ENCODE results near the gene ZSCAN21. TPM values are rescaled to one million over a fixed set of nuclear protein-coding genes. Genes with fewer than 3 reads are reported as not detected.
"Not testable (repeated sequence)": the region's sequence is repeated elsewhere in the genome, so short reads cannot be mapped to it uniquely, and the experiment has no call there.

The ZSCAN21 gene
- total RNA-seq, 4 donors from 2014 or later: 12.9 to 18.0 (median 16.5) TPM

DNA sequence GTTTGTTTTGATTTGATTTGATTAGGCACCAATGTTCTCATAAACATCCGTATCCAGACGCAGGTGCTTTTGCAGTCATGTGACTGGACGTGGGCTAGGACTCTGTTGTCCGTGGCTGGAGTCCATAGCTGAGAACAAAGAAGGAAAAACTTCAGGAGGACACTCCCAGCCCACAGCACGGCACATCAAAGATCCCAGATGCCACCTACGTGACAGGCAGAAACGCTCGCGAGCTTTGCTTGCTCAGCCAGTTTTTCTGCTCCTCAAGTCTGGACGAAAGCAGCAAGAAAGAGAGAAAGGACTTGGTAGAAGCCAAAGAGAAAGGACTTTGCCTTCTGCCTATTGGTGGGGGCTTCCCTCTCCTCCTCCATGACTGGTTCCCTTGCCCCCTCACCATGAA lies 41.0 kb upstream of the ZSCAN21 start:
- 68 to 73% methylated on average over 10 of the region's 10 CpGs for WGBS, 2 donors
- Histone ChIP-seq H3K4me3 (no peak overlapping the region), H3K27ac (no peak overlapping the region), H3K36me3 (no peaks in the 10 kb centered on the region), H3K4me1 (peaks cover 0 to 20% (median 0%) of the 10 kb centered on the region in 4 donors), H3K9me3 (no peaks in the 10 kb centered on the region), H3K27me3 (no peaks in the 10 kb centered on the region)
- DNase-seq (ENCODE audit: low spot score in 2 of 2): no peak
- TF ChIP-seq, protein P1, sequence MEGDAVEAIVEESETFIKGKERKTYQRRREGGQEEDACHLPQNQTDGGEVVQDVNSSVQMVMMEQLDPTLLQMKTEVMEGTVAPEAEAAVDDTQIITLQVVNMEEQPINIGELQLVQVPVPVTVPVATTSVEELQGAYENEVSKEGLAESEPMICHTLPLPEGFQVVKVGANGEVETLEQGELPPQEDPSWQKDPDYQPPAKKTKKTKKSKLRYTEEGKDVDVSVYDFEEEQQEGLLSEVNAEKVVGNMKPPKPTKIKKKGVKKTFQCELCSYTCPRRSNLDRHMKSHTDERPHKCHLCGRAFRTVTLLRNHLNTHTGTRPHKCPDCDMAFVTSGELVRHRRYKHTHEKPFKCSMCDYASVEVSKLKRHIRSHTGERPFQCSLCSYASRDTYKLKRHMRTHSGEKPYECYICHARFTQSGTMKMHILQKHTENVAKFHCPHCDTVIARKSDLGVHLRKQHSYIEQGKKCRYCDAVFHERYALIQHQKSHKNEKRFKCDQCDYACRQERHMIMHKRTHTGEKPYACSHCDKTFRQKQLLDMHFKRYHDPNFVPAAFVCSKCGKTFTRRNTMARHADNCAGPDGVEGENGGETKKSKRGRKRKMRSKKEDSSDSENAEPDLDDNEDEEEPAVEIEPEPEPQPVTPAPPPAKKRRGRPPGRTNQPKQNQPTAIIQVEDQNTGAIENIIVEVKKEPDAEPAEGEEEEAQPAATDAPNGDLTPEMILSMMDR (IDR thresholded peaks at IDR 0.05): no peak
- TF ChIP-seq EP300 (IDR thresholded peaks at IDR 0.05) (no peak), POLR2A (IDR thresholded peaks at IDR 0.05) (no peak)

DNA sequence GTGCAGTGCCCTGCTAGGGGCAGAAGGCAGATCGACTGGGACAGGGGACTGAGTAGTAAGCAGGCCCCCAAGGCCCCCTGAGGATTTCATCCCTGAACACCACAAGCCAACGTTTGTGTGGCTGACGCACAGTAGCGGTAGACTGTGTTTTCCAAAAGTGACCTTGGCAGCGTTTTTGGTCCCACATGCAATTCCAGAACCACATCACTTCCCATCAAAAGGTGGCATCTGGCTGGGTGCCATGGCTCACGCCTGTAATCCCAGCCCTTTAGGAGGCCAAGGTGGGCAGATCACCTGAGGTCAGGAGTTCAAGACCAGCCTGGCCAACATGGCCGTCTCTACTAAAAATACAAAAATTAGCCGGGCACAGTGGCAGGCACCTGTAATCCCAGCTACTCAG lies 39.6 kb upstream of the ZSCAN21 start:
- not testable (repeated sequence) for H3K27ac ChIP-seq; H3K27me3 ChIP-seq; H3K36me3 ChIP-seq; H3K9me3 ChIP-seq; H3K4me3 ChIP-seq; DNase-seq (ENCODE audit: low spot score in 2 of 2)
- H3K4me1 ChIP-seq: peaks cover 0 to 15% (median 0%) of the 10 kb centered on the region in 4 donors
- 80 to 84% methylated on average over 6 to 8 of the region's 8 CpGs for WGBS, 2 donors

DNA sequence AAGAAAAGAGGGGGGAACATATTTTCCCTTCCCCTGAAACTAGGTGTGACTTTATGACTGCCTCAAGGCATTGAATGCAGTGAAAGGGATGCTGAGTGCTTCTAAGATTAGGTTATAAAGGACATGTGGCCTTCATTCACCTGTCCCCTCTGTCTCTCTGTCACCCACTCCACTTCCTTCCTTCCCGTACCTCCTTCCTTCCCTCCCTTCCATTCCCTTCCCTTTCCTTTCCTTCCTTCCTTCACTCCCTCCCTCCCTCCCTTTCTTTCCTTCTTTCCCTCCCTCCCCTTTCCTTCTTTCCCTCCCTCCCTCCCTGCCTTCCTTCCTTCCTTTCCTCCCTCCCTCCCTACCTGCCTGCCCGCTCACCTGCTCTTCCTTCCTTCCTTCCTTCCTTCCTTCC lies 38.7 kb upstream of the ZSCAN21 start:
- H3K36me3 ChIP-seq: no peaks in the 10 kb centered on the region
- peaks cover 0 to 19% (median 0%) of the 10 kb centered on the region in 4 donors for H3K4me1 ChIP-seq
- H3K27ac ChIP-seq: no peak overlapping the region
- H3K27me3 ChIP-seq: no peaks in the 10 kb centered on the region
- DNase-seq (ENCODE audit: low spot score in 2 of 2): no peak
- no peak overlapping the region for H3K4me3 ChIP-seq
- WGBS, 2 donors: 78 to 81% methylated on average over 2 of the region's 2 CpGs
- TF ChIP-seq POLR2A (IDR thresholded peaks at IDR 0.05) (no peak), EP300 (IDR thresholded peaks at IDR 0.05) (no peak)
- TF ChIP-seq, protein P1 (IDR thresholded peaks at IDR 0.05): no peak
- H3K9me3 ChIP-seq: no peaks in the 10 kb centered on the region

DNA sequence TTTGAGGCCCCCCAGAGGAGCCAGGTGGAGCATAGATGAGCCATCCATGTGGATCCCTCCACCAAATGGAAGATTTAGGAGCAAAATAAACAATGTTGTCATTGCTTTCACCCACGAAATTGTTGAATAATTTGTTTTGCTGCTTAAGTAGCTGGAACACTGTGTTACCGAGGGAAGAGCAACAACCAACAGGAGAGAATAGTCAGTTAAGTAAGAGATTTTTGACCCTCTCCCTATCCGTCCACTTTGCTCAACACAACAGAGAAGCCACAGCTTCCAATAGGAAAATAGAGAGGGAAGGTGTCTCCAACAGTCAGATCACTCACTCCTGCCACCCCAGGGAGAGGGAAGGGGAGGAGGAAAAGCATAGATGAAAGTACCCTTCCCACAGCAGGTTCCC lies 38.1 kb upstream of the ZSCAN21 start:
- Histone ChIP-seq H3K4me3 (no peak overlapping the region), H3K27ac (no peak overlapping the region), H3K36me3 (no peaks in the 10 kb centered on the region), H3K9me3 (no peaks in the 10 kb centered on the region), H3K4me1 (peaks cover 0 to 22% (median 2%) of the 10 kb centered on the region in 4 donors), H3K27me3 (no peaks in the 10 kb centered on the region)
- WGBS, 2 donors: 55 to 72% methylated on average over 3 of the region's 3 CpGs
- TF ChIP-seq EP300 (IDR thresholded peaks at IDR 0.05) (no peak), POLR2A (IDR thresholded peaks at IDR 0.05) (no peak)
- TF ChIP-seq, protein P1 (IDR thresholded peaks at IDR 0.05): no peak
- DNase-seq (ENCODE audit: low spot score in 2 of 2): no peak

DNA sequence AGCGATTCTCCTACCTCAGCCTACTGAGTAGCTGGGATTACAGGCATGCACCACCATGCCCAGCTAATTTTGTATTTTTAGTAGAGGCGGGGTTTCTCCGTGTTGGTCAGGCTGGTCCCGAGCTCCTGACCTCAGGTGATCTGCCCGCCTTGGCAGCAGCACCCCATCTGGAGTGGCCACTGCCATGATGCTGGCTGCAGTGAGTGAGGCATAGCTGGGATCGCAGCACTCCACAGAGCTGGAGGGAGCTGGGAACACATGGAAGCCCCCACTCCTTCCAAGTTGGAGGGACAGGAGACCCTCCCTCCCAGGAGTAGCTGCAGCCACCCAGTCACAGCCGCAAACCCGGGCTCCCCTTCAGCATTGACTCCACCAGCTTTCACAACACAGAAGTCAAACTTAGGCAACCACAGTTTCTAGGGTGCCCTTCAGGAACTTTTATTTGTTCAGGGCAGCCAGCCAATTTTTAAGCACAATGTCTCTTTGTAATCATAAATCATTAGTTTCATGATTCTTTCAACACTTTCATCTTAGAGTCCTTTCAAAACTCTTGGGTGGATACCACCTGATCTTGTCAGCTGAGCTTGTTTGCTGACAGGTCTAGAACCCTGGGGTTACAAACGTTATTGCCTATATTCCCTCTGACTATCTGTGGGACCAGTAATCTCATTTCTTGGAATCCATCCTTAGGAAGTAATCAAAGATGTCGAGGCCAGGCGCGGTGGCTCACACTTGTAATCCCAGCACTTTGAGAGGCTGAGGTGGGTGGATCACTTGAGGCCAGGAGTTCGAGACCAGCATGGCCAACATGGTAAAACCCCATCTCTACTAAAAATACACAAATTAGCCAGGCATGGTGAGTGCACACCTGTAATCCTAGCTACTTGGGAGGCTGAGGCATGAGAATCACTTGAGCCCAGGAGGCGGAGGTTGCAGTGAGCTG lies 36.9 kb upstream of the ZSCAN21 start:
- H3K4me1 ChIP-seq: peaks cover 0 to 34% (median 10%) of the 10 kb centered on the region in 4 donors
- not testable (repeated sequence) for H3K4me3 ChIP-seq; H3K36me3 ChIP-seq; H3K9me3 ChIP-seq; DNase-seq (ENCODE audit: low spot score in 2 of 2); H3K27me3 ChIP-seq
- WGBS, 2 donors: 62 to 68% methylated on average over 13 to 14 of the region's 14 CpGs
- peak overlapping the region in 1 of 4 donors; percentile 60 for H3K27ac ChIP-seq

DNA sequence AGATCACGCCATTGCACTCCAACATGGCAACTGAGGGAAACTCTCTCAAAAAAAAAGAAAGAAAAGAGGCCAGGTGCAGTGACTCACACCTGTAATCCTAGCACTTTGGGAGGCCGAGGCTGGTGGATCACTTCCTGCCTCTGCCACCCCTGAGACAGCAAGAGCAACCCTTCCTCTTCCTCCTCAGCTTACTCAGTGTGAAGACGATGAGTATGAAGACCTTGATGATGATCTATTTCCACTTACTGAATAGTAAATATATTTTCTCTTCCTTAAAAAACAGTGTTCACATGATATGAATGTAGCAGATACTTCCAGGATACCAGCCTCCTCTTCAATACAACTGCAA lies 36.3 kb upstream of the ZSCAN21 start:
- WGBS, 2 donors: 86 to 88% methylated on average over 3 of the region's 3 CpGs
- TF ChIP-seq, protein P1 (IDR thresholded peaks at IDR 0.05): no peak
- no peak for TF ChIP-seq EP300 (IDR thresholded peaks at IDR 0.05)
- TF ChIP-seq POLR2A (IDR thresholded peaks at IDR 0.05): no peak
- no peak overlapping the region for H3K27ac ChIP-seq

More for the DNA sequence above, 36.3 kb upstream of the ZSCAN21 start:
- H3K36me3 ChIP-seq: no peaks in the 10 kb centered on the region
- H3K4me1 ChIP-seq: peaks cover 0 to 39% (median 12%) of the 10 kb centered on the region in 4 donors
- no peaks in the 10 kb centered on the region for H3K9me3 ChIP-seq
- no peak for DNase-seq (ENCODE audit: low spot score in 2 of 2)
- H3K4me3 ChIP-seq: no peak overlapping the region
- H3K27me3 ChIP-seq: no peaks in the 10 kb centered on the region

Measured in tibial nerve (tissue), 4 donors.